Amygdala (tissue), 56 donors: Measurements from ENCODE around the gene RNASET2.

Source experiments
- DNase-seq, 56 donors: peaks; one replicate each; lab custom pipeline; 2025; lab: John Stamatoyannopoulos, UW

The RNASET2 gene, protein sequence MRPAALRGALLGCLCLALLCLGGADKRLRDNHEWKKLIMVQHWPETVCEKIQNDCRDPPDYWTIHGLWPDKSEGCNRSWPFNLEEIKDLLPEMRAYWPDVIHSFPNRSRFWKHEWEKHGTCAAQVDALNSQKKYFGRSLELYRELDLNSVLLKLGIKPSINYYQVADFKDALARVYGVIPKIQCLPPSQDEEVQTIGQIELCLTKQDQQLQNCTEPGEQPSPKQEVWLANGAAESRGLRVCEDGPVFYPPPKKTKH

DNA sequence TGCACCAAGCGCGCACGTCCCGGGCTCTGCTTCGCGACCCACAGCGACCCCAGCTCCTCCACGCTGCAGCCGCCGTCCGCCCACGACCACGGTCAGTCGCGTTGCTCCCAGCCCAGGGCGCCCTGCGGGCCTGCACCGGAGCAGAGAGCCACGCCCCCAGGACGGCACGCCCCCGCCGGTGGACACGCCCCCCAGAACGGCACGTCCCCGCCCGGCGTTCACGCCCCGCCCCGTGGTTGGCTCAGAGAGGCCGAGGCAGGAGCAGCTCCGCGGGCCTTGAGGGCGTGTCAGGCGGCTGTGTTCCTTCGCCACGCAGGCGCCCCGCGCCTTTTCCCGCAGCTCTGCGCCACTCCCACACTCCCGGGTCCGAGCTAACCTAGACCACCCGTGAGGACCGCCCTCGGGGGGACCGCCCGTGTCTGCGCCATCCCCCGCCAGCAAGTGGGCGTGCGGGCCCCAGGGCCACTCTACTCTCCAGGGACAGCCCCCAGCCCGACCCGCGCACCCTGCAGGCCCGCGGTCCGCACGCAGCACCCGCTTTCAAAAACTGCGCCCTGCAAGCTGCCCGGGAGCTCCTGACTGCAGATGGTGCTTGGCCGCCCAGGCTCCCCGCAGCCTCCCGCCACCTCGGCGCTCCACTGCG lies at the start of gene RNASET2:
Gene RNASET2, minus strand, starts transcription at position 107 of the 643 bp plus-strand sequence. CDS start 368 bp downstream, outside the sequence.
- DNase-seq: peak; percentile 29 to 92 (median 83)

DNA sequence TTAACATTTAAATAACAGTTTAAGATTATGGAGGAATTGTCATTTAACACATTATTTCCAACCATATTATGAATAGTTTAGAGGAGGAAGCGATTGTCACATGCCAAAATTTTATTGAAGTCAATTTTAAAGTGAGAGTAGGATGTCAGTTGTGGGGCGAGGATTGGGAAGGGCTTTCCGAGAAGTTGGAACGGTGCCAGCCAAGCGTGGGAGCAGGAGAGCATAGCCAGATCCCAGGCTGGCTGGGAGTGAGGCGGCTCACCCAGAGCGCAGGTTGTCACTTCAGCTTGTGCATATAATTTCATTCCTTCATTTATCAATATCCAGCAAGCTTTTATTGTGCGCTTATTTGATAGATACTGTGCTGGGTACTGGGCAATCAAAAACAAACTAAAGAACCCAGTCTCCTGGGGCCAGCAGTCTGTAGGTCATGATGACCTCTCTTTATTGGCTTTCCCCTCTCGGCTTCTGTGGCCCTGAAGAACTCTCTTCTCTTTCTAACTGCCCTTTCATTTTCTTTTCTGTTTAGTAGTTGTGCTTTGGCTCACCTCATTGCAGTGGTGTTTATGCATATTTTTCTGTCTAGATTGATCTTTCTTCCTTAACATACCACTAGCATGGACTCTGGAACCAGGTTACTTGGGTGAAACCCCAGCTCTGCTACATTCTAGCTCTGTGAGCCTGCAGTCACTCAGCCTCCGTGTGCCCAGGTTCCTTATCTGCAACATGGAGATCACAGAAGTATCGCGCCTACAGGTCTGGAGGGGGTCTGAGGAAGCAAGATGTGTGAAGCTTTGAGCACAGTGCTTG lies 49.2 kb upstream of the RNASET2 start:
- DNase-seq: peak in 9 of 56 donors; percentile 4 to 34 (median 12)

DNA sequence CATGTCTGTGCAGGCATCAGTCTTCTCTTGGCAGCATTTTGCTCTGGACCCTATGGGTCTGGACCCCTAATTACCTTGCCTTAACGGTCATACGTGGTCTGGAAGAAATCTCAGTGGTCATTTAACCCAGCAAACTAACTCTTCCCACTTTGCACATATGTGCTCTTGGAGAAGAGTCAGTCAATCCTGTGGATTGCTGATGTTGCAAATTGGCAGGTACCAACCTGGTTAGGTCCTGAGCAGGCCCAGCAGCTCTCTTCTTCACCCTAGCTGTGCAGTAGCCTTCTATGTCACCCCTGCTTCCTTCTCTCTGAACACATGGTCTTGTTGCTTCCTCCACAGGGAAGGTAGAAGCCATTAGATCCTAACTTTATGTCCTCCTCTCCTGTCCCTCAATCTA lies 44.4 kb upstream of the RNASET2 start:
- DNase-seq: no peak

DNA sequence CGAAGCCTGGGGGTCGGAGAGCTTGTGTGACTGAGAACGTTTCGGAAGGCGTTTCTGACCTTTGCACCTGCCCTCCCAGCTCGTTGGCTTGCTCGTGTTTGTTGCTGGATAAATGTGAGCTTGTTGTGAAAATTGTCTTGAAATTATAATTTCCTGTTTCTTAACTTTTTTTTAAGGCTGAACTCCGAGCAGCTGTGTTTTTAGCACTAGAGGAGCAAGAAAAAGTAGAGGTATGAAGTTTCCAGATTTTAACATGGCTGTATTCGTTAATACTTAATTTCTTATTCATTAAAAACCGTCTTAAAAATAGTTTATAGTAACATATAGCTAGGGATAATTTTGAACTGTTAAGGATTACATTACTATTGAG lies 43.5 kb upstream of the RNASET2 start:
- DNase-seq: no peak

DNA sequence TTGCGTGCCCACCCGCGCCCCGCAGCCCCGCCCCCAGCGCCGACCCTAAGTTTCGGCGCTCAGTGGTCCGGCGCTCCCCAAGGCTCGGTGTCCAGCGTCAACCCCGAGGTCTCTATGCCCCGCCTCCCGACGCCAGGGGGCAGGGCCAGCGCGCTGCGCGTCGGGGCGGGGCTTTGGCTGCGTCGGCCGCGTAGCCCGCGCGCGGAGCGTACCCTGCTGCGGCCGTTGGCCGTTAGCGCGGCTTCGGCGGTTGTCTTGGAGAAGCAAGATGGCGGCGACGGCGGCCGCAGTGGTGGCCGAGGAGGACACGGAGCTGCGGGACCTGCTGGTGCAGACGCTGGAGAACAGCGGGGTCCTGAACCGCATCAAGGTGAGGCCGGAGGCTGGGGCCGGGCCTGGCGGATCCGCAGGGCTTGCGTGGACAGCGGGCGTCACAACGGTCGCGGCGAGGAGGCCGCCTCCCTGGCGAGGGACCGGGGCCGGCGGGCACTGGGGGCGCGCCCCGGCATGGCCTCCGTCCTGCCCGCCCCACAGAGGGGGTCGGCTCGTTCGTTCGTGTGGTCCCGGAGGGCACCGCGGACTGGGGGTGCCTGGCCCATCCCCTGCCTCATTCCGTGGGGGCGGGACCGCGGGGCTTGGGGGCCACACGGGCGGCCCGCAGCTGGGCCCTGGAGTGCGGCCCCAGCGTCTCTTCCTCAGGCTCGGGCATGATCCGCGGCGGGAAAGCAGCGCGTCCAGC lies 43.0 kb upstream of the RNASET2 start, which contains the start of gene CEP43:
Gene CEP43, plus strand, starts transcription at position 253 of the 739 bp plus-strand sequence. Its CDS starts 16 bp downstream, at position 269.
- peak in 55 of 56 donors; percentile 56 to 96 (median 86) for DNase-seq

DNA sequence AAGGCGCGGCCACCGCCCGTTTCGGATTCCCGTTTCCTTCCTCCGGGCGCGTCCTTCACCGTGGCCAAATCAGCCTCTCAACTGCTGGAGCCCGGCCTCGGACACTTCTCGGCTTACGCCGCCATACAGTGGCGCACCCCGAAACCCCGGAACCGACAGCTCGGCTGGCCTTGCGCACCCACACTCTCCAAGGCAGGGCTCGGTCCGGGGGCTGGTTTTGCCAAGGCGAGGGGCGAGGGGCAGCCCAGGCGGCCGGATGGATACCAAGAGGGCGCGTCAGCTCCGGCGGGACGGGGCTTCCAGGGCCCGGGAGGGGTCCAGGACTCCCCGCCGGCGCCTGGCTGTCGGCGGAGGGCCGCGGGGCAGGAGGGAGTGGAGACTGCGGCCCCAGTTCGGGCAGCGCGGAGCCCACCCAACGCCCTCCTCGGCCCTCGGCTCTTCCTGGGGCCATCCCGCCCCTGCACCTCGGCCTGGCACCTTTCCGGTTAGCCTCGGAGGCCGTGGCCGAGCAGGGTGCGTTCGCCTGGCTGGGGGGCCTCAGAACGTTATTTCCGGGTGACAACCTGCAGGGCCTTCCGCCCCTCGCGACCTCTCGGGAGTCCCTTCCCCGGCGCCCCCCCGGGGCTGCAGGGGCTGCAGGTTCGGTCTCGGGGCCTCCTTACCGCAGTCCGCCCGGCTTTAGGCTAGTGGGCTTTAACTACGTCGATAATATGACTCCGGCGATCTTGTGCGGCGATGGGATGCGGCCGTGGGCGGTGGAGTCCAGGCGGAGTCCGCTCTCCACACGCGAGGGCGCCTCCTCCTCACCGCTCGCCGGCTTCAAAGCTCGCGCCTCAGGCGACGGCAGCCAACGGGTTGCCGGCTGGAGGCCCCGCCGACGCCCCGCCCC lies 42.1 kb upstream of the RNASET2 start:
- DNase-seq: peak in 3 of 56 donors; percentile 10 to 30 (median 15)

DNA sequence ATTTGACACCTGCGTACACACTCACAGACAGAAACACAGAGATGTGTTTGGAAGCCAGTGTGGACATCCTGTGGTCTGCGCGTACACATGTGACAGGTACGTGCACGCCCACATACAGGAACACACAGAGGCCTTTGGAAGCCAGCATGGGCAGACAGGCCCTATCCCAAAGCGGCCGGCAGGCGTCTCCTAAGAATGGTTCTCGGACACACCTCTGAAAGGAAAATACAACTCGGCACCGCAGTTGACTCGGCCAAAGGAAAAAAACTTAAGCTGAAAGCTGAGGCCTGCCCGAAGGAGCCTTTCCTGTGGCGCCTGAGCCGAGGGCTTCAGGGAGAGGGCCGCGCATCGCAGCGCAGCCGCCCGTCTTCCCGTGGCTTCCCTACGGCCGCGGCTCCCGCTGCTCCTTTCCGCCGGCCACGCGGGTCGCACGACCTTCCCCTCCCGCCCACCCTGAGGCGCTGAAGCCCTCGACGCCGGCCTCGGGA lies 41.5 kb upstream of the RNASET2 start:
- DNase-seq: peak in 26 of 56 donors; percentile 8 to 48 (median 20)

DNA sequence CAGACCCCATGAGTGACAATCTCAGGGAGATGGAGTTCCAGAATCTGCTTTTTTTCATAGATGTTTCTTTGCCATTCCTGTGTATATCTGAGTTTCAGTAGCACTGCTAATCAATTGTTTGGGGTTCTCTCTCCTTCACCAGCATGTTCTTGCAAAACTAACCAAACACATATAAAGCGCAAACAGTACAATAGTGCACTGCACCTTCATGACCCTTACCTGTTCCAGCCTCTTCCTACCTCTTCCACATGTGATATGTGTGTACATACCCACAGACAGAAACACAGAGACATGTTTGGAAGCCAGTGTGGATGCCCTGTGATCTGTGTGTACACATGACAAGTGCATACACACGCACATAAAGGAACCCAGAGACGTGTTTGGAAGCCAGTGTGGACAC lies 41.0 kb upstream of the RNASET2 start:
- DNase-seq: no peak

DNA sequence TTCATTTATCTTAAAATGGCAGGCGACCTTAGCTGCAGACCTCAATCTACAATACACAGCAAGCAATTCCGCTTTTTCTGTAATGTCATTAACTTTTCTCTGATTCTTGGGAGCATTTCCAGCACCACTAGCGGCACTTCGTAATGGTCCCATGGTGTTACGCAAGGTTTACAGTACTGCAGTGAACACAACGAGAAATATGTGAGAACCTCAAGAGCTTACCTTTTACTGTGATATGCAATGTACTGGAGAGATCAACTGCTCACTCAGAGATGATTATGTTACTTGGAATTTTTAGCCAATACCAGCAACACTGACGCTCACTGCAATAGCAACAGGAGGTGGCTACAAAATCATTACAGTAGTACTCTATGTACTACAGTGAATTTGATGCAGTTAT lies 40.1 kb upstream of the RNASET2 start:
- no peak for DNase-seq

DNA sequence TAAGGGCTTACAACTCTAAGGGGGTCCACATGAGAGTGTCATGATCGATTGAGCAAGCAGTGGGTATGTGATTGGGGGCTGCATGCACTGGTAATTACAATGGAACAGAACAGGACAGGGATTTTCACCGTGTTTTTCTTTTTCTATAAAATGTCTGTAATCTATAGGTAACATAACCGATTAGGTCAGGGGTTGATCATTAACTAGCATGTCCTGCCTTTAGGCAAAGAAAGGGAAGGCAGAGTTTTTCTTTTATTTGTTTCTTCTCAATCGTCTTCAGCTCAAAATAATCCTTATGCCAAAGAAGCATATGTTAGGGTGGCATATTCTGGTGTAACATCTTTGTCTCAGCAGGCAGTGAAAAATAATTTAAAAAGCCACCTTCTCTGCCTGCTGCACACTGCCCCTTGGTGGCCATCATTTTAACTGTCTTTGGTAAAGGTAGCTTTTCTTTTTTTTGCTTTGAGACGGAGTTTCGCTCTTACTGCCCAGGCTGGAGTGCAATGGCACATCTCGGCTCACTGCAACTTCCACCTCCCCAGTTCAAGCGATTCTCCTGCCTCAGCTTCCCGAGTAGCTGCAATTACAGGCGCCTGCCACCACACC lies 33.2 kb upstream of the RNASET2 start:
- DNase-seq: peak in 7 of 56 donors; percentile 2 to 59 (median 12)

DNA sequence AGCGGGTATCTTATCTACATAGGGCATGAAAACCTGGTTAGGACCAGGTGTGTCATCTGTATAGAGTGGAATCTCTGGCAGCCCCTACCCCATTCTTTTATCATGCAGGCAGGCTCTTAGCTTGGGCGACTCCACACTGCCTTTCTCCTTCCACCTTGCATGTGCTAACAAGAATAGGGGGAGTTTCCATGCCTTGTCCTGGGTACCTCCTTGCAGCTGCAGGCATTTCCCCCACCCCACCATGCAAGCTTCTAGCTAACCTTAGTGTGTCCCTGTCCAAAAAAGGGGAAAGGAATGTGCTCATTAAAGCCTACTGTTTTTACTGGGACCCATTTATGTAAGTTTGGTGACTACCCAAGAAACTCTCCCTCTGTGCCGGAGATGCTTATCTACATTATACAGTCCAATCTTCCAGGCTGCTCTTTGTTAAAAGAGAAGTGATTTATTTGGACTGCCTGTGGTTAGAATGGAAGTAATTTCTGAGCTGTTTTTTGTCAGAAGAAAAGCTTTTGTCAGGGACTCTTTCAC lies 32.4 kb upstream of the RNASET2 start:
- DNase-seq: no peak

DNA sequence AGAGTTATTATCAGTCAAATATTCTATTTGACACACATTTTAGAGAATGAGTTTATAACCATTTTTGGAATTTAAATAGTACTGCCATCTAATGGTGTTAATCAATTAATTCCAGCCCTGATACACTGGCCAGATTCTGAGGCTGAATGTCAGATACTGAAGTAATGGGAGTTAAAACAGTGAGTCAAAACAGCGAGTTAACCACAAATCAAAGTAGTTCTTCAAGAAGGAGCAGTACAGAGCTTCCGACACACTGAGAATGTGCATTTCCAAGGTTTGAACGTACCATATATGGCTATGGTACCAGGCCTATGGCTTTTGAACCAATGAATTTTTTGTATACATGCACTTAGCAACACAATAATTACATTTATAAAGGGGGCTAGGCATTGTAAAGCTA lies 31.6 kb upstream of the RNASET2 start:
- no peak for DNase-seq

DNA sequence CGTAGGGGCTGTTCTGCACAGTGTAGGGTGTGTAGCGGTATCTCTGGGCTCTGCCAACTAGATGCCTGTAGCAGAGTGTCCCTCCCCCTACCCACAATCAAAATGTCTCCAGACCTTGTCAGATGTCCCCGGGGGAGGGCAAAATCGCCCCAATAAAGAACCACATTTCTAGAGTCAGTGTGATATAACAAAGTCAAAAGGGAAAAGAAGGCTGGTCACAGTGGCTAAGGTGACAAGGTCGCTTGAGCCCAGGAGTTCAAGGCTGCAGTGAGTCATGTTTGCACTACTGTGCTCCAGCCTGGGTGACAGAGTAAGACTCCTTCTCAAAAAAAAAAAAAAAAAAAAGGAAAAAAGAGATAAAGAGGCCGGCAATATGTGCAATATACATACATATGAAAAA lies 31.1 kb upstream of the RNASET2 start:
- DNase-seq: no peak

DNA sequence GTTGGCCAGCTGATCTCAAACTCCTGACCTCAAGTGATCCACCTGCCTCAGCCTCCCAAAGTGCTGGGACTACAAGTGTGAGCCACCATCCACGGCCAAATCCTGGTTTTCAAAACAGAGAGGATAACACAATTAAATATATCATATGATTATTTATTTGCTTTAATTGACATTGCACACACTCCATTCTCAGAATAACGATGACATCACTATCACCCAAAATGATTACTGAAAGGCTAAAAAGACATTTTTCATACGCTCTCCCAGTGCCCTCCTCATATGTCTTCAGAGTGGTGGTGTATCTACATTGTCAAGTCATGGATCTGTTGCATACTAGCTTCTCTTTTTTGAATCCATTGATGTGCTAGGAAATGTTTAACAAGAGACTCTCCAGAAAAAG lies 24.4 kb upstream of the RNASET2 start:
- DNase-seq: no peak

DNA sequence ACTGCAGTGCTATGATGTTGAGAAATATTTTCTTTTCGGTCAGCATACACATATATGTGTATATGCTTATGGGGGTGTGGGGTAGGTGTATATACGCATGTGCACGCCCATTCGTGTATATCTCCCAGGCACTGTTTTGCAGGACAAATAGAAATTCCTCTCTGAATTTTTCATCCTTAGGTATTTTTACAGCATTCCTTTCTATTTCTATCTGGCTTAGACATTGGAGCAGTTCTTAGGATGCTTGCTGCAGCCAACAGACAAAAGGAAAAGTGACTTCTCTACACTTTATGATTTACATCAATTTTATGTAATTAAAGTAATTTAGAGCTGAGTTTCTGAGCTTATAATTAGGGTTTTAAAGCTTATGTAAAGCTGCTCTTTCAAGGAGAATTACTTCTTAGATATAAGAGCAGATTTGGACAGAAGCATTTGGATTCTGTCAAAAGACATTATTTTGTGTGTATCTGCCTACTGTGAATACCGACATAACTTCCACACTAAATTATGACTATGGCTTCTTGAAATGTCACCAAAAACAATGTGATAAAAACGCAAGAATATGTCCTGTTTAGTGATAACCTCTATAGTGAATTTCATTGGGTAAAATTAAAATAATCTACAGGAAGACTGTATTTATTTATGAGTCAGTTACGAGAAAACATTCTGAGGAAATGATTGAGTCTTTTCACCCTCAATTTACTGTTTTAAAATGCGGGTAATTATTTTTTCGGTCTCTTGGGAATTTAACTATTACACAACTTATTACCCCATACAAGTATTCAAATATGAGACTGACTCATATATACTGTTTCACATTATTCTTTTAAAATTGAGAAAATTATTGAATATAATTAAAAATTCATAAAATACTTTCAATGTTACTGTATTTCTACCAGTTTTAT lies 21.5 kb upstream of the RNASET2 start:
- no peak for DNase-seq

DNA sequence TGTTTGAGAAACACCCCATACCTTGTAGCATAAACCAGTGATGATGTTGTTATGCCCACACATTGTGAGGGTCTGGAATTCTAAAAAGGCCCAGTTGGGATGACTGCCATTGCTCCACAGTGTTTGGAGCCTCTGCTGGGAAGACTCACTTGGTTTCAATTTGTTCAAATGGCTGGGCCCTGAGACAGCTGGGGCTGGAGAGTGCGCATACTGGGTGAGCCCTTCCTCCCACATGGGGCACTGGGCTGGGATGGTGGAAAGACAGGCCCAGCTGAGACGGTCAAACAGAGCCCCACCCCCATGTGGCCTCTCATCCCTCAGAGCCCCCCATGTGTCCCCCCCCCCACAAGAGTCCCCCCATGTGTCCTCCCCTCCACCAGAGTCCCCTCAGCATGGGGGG lies 20.3 kb upstream of the RNASET2 start:
- no peak for DNase-seq

DNA sequence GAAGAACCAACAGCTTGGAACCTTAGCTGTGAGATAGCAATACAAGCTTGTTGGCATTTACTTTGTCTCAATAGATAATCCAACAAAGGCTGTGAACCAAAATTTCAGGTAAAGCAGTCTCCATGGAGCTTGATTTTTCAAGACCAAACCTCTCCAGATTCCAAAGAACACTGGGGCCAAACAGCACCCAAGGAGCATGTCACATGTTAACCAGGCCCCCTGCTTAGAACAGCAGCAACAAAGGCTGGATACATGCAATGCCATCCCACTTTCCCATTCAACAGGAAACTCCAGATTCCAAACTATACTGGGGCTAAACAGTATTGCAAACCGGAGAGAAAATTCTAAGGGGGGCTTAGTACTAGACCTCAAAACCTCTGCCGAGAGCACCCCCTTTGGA lies 15.8 kb upstream of the RNASET2 start:
- no peak for DNase-seq

DNA sequence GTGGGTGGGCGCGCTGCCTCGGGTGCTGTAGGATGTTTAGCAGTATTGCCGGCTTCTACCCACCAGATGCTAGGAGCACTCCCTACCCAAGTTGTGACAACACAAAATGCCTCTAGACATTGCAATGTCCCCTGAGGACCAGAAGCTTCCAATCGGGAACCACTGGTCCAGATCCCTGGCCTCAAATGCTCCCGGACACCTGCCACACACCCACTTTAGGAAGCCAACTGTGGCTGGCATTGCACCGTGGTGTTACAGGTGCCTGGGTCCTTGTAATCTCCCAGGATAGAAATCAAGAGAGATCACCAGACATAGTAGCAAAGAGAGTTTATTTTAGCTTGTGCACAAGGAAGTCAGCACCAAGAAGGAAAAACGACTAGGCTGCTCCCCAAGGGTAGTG lies 14.9 kb upstream of the RNASET2 start:
- no peak for DNase-seq
